ENCODE results near the gene TTLL8.

- no peak for TF ChIP-seq CTCF (conservative IDR thresholded peaks at IDR 0.05; ENCODE audit: low read length)
- no peak for TF ChIP-seq EZH2phosphoT487 (IDR thresholded peaks at IDR 0.05; ENCODE audit: borderline replicate concordance, low read depth, low read length)
These were observed 30.0 kb upstream of the TTLL8 start for GRCh38 chr22:50088096-50088495.
